ENCODE data around the gene ZMYND8.
"Not testable (repeated sequence)": the region's sequence is repeated elsewhere in the genome, so short reads cannot be mapped to it uniquely, and the experiment has no call there.

ZMYND8 gene

GRCh38 chr20:47263465-47264084, 92.9 kb downstream of the ZMYND8 start:
- FAIRE-seq, result no peak

GRCh38 chr20:47263080-47263464, 93.4 kb downstream of the ZMYND8 start:
- FAIRE-seq, result no peak

GRCh38 chr20:47262365-47263013, 94.0 kb downstream of the ZMYND8 start:
- FAIRE-seq, result no peak

- no peak for FAIRE-seq
Observed at GRCh38 chr20:47262008-47262364, 94.5 kb downstream of the ZMYND8 start.

GRCh38 chr20:47261161-47261774, 95.2 kb downstream of the ZMYND8 start:
- FAIRE-seq, result not testable (repeated sequence)

GRCh38 chr20:47260540-47261126, 95.9 kb downstream of the ZMYND8 start:
- not testable (repeated sequence) for FAIRE-seq

GRCh38 chr20:47258745-47259695, 97.5 kb downstream of the ZMYND8 start:
- FAIRE-seq, result no peak

- no peak for FAIRE-seq
Observed at GRCh38 chr20:47257771-47258170, 98.7 kb downstream of the ZMYND8 start.

GRCh38 chr20:47257256-47257655, 99.2 kb downstream of the ZMYND8 start:
- no peak for FAIRE-seq

- FAIRE-seq, result no peak
Observed at GRCh38 chr20:47256668-47257236, 99.7 kb downstream of the ZMYND8 start.

- FAIRE-seq, result no peak
Observed at GRCh38 chr20:47253872-47254271, 102.6 kb downstream of the ZMYND8 start.

GRCh38 chr20:47252879-47253307, 103.6 kb downstream of the ZMYND8 start:
- no peak for FAIRE-seq

GRCh38 chr20:47251154-47252020, 105.1 kb downstream of the ZMYND8 start:
- no peak for FAIRE-seq

GRCh38 chr20:47250360-47250759, 106.1 kb downstream of the ZMYND8 start:
- no peak for FAIRE-seq

- no peak for FAIRE-seq
Observed at GRCh38 chr20:47249913-47250312, 106.6 kb downstream of the ZMYND8 start.

GRCh38 chr20:47248448-47248966, 108.0 kb downstream of the ZMYND8 start:
- no peak for FAIRE-seq

- no peak for FAIRE-seq
Observed at GRCh38 chr20:47247972-47248371, 108.5 kb downstream of the ZMYND8 start.

GRCh38 chr20:47246061-47246777, 110.3 kb downstream of the ZMYND8 start:
- FAIRE-seq, result no peak

GRCh38 chr20:47245166-47245565, 111.3 kb downstream of the ZMYND8 start:
- not testable (repeated sequence) for FAIRE-seq

GRCh38 chr20:47244451-47244850, 112.0 kb downstream of the ZMYND8 start:
- no peak for FAIRE-seq

All from colon (tissue), 2 donors.